Liver (tissue), 3 donors: ENCODE results near the gene GPD1.

Experiments used
- NR2F2 ChIP-seq: IDR thresholded peaks from 2 replicates; pipeline ENCODE4 v1.6.1; 2016; ENCODE audit warnings: antibody characterized with exemption
- TF ChIP-seq, protein P1 (sequence below): fragments of 150-350 bp; IDR thresholded peaks from 2 replicates; pipeline ENCODE4 v1.5.1; 2017; ENCODE audit warnings: improper control_type of control experiment, low read depth, low read length; ENCODE audit not compliant: missing input control
- donor health status: healthy.
- donor health status: healthy.

- TF ChIP-seq, protein P1, sequence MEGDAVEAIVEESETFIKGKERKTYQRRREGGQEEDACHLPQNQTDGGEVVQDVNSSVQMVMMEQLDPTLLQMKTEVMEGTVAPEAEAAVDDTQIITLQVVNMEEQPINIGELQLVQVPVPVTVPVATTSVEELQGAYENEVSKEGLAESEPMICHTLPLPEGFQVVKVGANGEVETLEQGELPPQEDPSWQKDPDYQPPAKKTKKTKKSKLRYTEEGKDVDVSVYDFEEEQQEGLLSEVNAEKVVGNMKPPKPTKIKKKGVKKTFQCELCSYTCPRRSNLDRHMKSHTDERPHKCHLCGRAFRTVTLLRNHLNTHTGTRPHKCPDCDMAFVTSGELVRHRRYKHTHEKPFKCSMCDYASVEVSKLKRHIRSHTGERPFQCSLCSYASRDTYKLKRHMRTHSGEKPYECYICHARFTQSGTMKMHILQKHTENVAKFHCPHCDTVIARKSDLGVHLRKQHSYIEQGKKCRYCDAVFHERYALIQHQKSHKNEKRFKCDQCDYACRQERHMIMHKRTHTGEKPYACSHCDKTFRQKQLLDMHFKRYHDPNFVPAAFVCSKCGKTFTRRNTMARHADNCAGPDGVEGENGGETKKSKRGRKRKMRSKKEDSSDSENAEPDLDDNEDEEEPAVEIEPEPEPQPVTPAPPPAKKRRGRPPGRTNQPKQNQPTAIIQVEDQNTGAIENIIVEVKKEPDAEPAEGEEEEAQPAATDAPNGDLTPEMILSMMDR, result peak; percentile 42
- TF ChIP-seq NR2F2, result peak; percentile 64
Measured at GRCh38 chr12:50132505-50133135, 28.8 kb downstream of the GPD1 start.
